Right cardiac atrium (tissue), 5 donors: ENCODE results near the gene INPP5B. TPM values are rescaled to one million over a fixed set of nuclear protein-coding genes. Genes with fewer than 3 reads are reported as not detected.

Experiments used
- ATAC-seq, 2 donors: fragments of 200-7000 bp; cut with Tn5 transposase; one replicate each; pipeline versions ENCODE4 v1.8.0 to v1.9.1; 2020; ENCODE audit warnings: moderate library complexity in 2 of 2, mild to moderate bottlenecking in 1 of 2
- DNase-seq, 3 donors: peaks; one replicate each; pipeline ENCODE4 v3.0.0-alpha.2; 2020
- H3K27ac ChIP-seq: one replicate; pipeline ENCODE4 v1.5.1; 2013; ENCODE audit warnings: mild to moderate bottlenecking, low read length, control low read depth, moderate library complexity
- H3K27me3 ChIP-seq: one replicate; pipeline ENCODE4 v1.6.1; 2013; ENCODE audit not compliant: control insufficient read depth, insufficient read depth
- H3K4me1 ChIP-seq: one replicate; pipeline ENCODE4 v1.6.1; 2013; ENCODE audit warnings: low read length; ENCODE audit not compliant: control insufficient read depth, insufficient read depth
- H3K4me3 ChIP-seq: one replicate; pipeline ENCODE4 v1.5.1; 2013; ENCODE audit warnings: low read length, control low read depth
- H3K9me3 ChIP-seq: one replicate; pipeline ENCODE4 v1.6.1; 2013; ENCODE audit warnings: low read length; ENCODE audit not compliant: control insufficient read depth
- whole genome bisulfite sequencing: extraction: QIAGEN DNeasy Blood & Tissue Kit; methylation state at CpG from one replicate; pipeline ENCODE4 v1.1.7; 2013; 5-methylcytosine and 5-hydroxymethylcytosine counted together
- intact Hi-C, 4 donors: fragments of 100-400 bp; cut with DNase I; formaldehyde crosslinking; loops; one replicate each; pipeline versions ENCODE4 v1.11.0 to v1.14.0; 2022 to 2023
- polyA plus RNA-seq: library from polyadenylated mRNA; stranded (reverse); fragments of 200-250 nt; gene quantifications from one replicate; pipeline ENCODE4 v1.2.3, GENCODE V29; 2013
- total RNA-seq, 4 donors: library from RNA; stranded (reverse); fragmentation: NEBNext Ultra II Directional; extraction: Animal tissue kit (Norgen Biotek cat#: 25700); gene quantifications; one replicate each; pipeline ENCODE4 v1.2.1, GENCODE V29; 2021
- donor health status: healthy with polysubstance abuse.
- donor health status: DM: no; HTN: yes; CAD: no.
- donor health status: DM: no; HTN: no; CAD: no.
- donor health status: DM: no; HTN: yes; CAD: no; lungs with severe emphysema.
- donor health status: DM: yes; HTN: yes; CAD: no.

Gene INPP5B
- total and polyA plus RNA-seq, 5 donors: 11.7 to 22.4 (median 16.8) TPM

GRCh38 chr1:37828410-37829074, 118.3 kb downstream of the INPP5B start:
- Histone ChIP-seq H3K27ac (no peak overlapping the region), H3K4me1 (no peaks in the 10 kb centered on the region), H3K27me3 (no peaks in the 10 kb centered on the region), H3K4me3 (no peak overlapping the region), H3K9me3 (no peaks in the 10 kb centered on the region)
- ATAC-seq (no peak), DNase-seq (no peak)
- 96% methylated on average over 12 of the region's 12 CpGs for WGBS
- intact Hi-C loops: no loop called here

DNA sequence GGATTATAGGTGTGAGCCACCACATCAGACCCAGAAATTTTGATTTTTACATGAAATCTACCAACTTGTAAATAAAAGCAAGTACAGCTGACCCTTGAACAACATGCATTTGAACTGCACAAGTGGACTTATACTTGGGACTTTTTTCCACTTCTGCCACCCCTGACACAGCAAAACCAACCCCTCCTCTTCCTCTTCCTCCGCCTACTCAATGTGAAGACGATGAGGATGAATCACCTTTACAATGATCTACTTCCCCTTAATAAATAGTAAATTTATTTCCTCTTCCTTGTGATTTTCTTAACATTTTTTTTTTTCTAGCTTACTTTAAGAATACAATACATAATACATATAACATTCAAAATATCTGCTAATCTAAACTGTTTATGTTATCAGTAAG, 121.3 kb downstream of the INPP5B start:
- Histone ChIP-seq H3K27ac (no peak overlapping the region), H3K4me3 (no peak overlapping the region), H3K4me1 (no peaks in the 10 kb centered on the region), H3K27me3 (no peaks in the 10 kb centered on the region), H3K9me3 (no peaks in the 10 kb centered on the region)
- intact Hi-C loops: no loop called here
- ATAC-seq: no peak
- DNase-seq: no peak
- WGBS: 69% methylated on average over 2 of the region's 2 CpGs

GRCh38 chr1:37824001-37824400, 122.9 kb downstream of the INPP5B start:
- intact Hi-C loops: no loop called here
- H3K4me3 ChIP-seq: no peak overlapping the region
- no peak overlapping the region for H3K27ac ChIP-seq
- 97% methylated on average over 2 of the region's 2 CpGs for WGBS
- no peaks in the 10 kb centered on the region for H3K27me3 ChIP-seq
- no peak for DNase-seq
- no peaks in the 10 kb centered on the region for H3K4me1 ChIP-seq
- no peak for ATAC-seq
- no peaks in the 10 kb centered on the region for H3K9me3 ChIP-seq

DNA sequence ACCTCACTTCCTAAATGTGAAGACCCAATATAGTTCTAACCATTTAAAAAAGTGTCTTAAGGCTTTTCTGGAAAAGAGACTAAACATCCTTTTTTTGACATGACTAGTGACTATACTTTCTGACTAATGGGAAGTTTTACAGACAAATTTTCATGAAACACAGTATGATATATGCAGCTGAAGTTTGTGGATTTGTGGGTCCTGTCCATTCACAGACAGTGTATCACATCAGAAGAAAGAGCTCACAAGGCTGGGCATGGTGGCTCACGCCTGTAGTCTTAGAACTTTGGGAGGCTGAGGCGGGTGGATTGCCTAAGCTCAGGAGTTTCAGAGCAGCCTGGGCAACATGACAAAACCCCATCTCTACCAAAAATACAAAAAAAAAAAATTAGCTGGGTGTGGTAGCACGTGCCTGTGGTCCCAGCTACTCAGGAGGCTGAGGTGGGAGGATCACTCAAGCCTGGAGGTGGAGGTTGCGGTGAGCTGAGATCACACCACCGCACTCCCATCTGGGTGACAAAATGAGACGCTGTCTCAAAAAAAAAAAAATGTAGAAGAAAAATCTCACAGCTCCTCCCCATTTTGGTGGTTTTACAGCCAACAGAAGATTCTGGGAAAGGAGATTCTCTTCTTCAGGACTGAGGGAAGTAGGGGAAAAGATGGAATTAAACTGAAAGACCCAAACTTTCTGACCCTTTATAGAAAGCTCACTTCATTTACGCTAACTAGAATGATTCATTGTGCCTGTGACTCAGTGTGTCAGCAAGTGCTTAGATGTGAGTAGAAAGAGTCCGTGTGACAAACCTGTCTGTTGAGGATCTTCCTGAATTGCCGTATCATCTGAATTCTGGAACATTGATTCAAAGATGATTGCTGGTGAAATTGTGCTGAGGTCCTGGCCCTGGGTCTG, 123.7 kb downstream of the INPP5B start:
- Histone ChIP-seq H3K4me3 (no peak overlapping the region), H3K27me3 (no peaks in the 10 kb centered on the region), H3K27ac (no peak overlapping the region), H3K9me3 (no peaks in the 10 kb centered on the region), H3K4me1 (no peaks in the 10 kb centered on the region)
- 95% methylated on average over 9 of the region's 9 CpGs for WGBS
- no peak for ATAC-seq
- no peak for DNase-seq
- intact Hi-C loops: no loop called here

GRCh38 chr1:37821481-37821880, 125.4 kb downstream of the INPP5B start:
- 91% methylated on average over 2 of the region's 2 CpGs for WGBS
- intact Hi-C loops: no loop called here
- no peak for ATAC-seq
- H3K27ac ChIP-seq: no peak overlapping the region
- H3K4me1 ChIP-seq: no peaks in the 10 kb centered on the region
- no peak for DNase-seq
- H3K9me3 ChIP-seq: no peaks in the 10 kb centered on the region
- H3K4me3 ChIP-seq: no peak overlapping the region
- no peaks in the 10 kb centered on the region for H3K27me3 ChIP-seq

DNA sequence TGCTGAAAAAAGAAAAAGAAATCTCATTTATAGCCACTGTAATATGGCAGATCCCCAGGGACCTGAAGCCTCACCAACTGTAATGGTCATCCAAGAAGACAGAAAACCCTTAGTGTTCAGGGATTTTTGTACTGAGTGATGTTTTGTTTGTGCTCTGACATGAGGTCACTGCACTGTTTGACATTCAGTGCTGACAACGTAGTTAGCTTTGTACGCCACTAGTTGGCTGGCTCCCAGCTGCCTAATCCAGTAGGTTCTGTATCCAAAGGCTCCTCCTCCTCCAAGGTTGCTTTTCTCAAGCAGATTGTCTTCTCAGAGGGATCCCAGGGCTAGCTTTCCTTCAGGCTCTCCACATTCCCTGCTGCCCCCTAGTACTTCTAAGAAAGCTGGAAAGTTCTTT, 129.4 kb downstream of the INPP5B start:
- Histone ChIP-seq H3K4me3 (no peak overlapping the region), H3K27me3 (no peaks in the 10 kb centered on the region), H3K27ac (no peak overlapping the region), H3K4me1 (no peaks in the 10 kb centered on the region), H3K9me3 (no peaks in the 10 kb centered on the region)
- DNase-seq (peak in 2 of 3 donors; percentile 56 to 83), ATAC-seq (no peak)
- intact Hi-C loops: no loop called here
- 32% methylated on average over 2 of the region's 2 CpGs for WGBS

- Histone ChIP-seq H3K4me3 (no peak overlapping the region), H3K27ac (no peak overlapping the region), H3K9me3 (no peaks in the 10 kb centered on the region), H3K4me1 (peaks cover 1% of the 10 kb centered on the region), H3K27me3 (no peaks in the 10 kb centered on the region)
- peak in 1 of 2 donors; percentile 39 for ATAC-seq
- intact Hi-C loops: loop anchor here in 1 of 4 donors (5.0 kb wide), 1 partner anchor 43 kb away; the partner anchor contains the start of gene MTF1
- 75% methylated on average over 7 of the region's 7 CpGs for WGBS
- DNase-seq: peak in 1 of 3 donors; percentile 53
Measured at GRCh38 chr1:37814252-37814651, 132.6 kb downstream of the INPP5B start.

GRCh38 chr1:37813529-37814145, 133.2 kb downstream of the INPP5B start:
- DNase-seq (no peak), ATAC-seq (no peak)
- Histone ChIP-seq H3K9me3 (no peaks in the 10 kb centered on the region), H3K4me1 (peaks cover 5% of the 10 kb centered on the region), H3K27ac (no peak overlapping the region), H3K27me3 (no peaks in the 10 kb centered on the region), H3K4me3 (no peak overlapping the region)
- intact Hi-C loops: loop anchor here in 1 of 4 donors (5.0 kb wide), 1 partner anchor 44 kb away; the partner anchor contains the start of gene MTF1
- 78% methylated on average over 2 of the region's 2 CpGs for WGBS

- no peak for ATAC-seq
- H3K27me3 ChIP-seq: no peaks in the 10 kb centered on the region
- H3K9me3 ChIP-seq: no peaks in the 10 kb centered on the region
- intact Hi-C loops: loop anchor here in 1 of 4 donors (5.0 kb wide), 1 partner anchor 46 kb away; the partner anchor contains the start of gene MTF1
- DNase-seq: peak; percentile 58 to 79 (median 73)
- H3K4me1 ChIP-seq: peaks cover 8% of the 10 kb centered on the region
- no peak overlapping the region for H3K27ac ChIP-seq
- no peak overlapping the region for H3K4me3 ChIP-seq
- 29% methylated on average over 7 of the region's 7 CpGs for WGBS
Measured at GRCh38 chr1:37811027-37811655, 135.7 kb downstream of the INPP5B start.
